ENCODE results near the gene SULT1E1. TPM values are rescaled to one million over a fixed set of nuclear protein-coding genes. Genes with fewer than 3 reads are reported as not detected.

SULT1E1 gene
- polyA plus RNA-seq, 2 of the 4 experiments (the other 2 are of a cell fraction): 0.08 TPM; not detected in 1

GRCh38 chr4:69838977-69839376 is 21.0 kb downstream of the SULT1E1 start:
- POLR2A ChIA-PET: no interaction called here
- 12% methylated on average over 2 of the region's 2 CpGs for WGBS (ENCODE audit: missing lambda C conversion rate)

GRCh38 chr4:69836287-69836686 is 23.7 kb downstream of the SULT1E1 start:
- ATAC-seq: no peak
- Histone ChIP-seq H3K27ac (no peak overlapping the region), H3K9me3 (no peaks in the 10 kb centered on the region), H3K4me3 (no peak overlapping the region), H3K4me1 (no peaks in the 10 kb centered on the region), H3K4me2 (no peak overlapping the region)
- FAIRE-seq: no peak
- TF ChIP-seq JUNB (IDR thresholded peaks at IDR 0.05) (no peak), BCL3 (IDR thresholded peaks at IDR 0.05) (no peak), KDM5A (IDR thresholded peaks at IDR 0.05) (no peak), GATA3 (IDR thresholded peaks at IDR 0.05; ENCODE audit: borderline replicate concordance) (no peak), JUN (IDR thresholded peaks at IDR 0.05) (no peak), ESRRA (IDR thresholded peaks at IDR 0.05; ENCODE audit: borderline replicate concordance, low read length) (no peak), HOXB13 (CRISPR knock-in tag; IDR thresholded peaks at IDR 0.05; ENCODE audit: low read depth) (no peak), POLR2AphosphoS2 (conservative IDR thresholded peaks at IDR 0.05; ENCODE audit: low read length) (no peak), HEYL (CRISPR knock-in tag; IDR thresholded peaks at IDR 0.05) (no peak)
- ChIA-PET CTCF (no interaction called here), POLR2A (no interaction called here)
- no peak for DNase-seq (ENCODE audit: low read depth in 1 of 2, low spot score in 1 of 2)

More at GRCh38 chr4:69838977-69839376, 21.0 kb downstream of the SULT1E1 start:
- Histone ChIP-seq H3K9me3 (no peaks in the 10 kb centered on the region), H3K4me3 (no peak overlapping the region), H3K4me1 (no peaks in the 10 kb centered on the region), H3K27ac (no peak overlapping the region), H3K4me2 (no peak overlapping the region)
- CTCF ChIA-PET: no interaction called here
- TF ChIP-seq ESRRA (IDR thresholded peaks at IDR 0.05; ENCODE audit: borderline replicate concordance, low read length): no peak
- no peak for DNase-seq (ENCODE audit: low read depth in 1 of 2, low spot score in 1 of 2)
- ATAC-seq: no peak
- no peak for FAIRE-seq

GRCh38 chr4:69835766-69836165 is 24.2 kb downstream of the SULT1E1 start:
- Histone ChIP-seq H3K27ac (no peak overlapping the region), H3K9me3 (no peaks in the 10 kb centered on the region), H3K4me2 (no peak overlapping the region), H3K4me1 (no peaks in the 10 kb centered on the region), H3K4me3 (no peak overlapping the region)
- ChIA-PET POLR2A (no interaction called here), CTCF (no interaction called here)
- FAIRE-seq (no peak), ATAC-seq (no peak), DNase-seq (ENCODE audit: low read depth in 1 of 2, low spot score in 1 of 2) (no peak)
- 28% methylated on average over 1 of the region's 1 CpG for WGBS (ENCODE audit: missing lambda C conversion rate)
- no peak for TF ChIP-seq FOSB (CRISPR knock-in tag; IDR thresholded peaks at IDR 0.05)
- no peak for TF ChIP-seq RCOR1 (IDR thresholded peaks at IDR 0.05; ENCODE audit: low read depth, low read length)
- TF ChIP-seq HDAC2 (IDR thresholded peaks at IDR 0.05): no peak
- TF ChIP-seq EP300 (IDR thresholded peaks at IDR 0.05): no peak
- TF ChIP-seq CHD4 (IDR thresholded peaks at IDR 0.05; ENCODE audit: borderline replicate concordance): no peak
- no peak for TF ChIP-seq TFCP2L1 (CRISPR knock-in tag; IDR thresholded peaks at IDR 0.05)
- TF ChIP-seq SREBF2 (IDR thresholded peaks at IDR 0.05): no peak
- no peak for TF ChIP-seq MYC (IDR thresholded peaks at IDR 0.05; ENCODE audit: borderline replicate concordance, low read length)
- TF ChIP-seq HEYL (CRISPR knock-in tag; IDR thresholded peaks at IDR 0.05): no peak
- no peak for TF ChIP-seq MAZ (IDR thresholded peaks at IDR 0.05; ENCODE audit: borderline replicate concordance, low read depth, low read length)
- TF ChIP-seq BCL3 (IDR thresholded peaks at IDR 0.05): no peak
- no peak for TF ChIP-seq HMGXB4 (CRISPR knock-in tag; IDR thresholded peaks at IDR 0.05; ENCODE audit: borderline replicate concordance)
- TF ChIP-seq MAFK (IDR thresholded peaks at IDR 0.05; ENCODE audit: partially characterized antibody): no peak
